Nephron (organoid): Measurements from ENCODE around the gene PLPPR3.
A peak's percentile ranks its signal among the peaks of the same experiment; 100 is the strongest.

ENCODE experiments used
- H3K27ac Mint-ChIP-seq, 3 experiments: 2 replicates each; pipeline ENCODE4 v1.8.0; 2020; ENCODE audit warnings: mixed read lengths in 3 of 3, mild to moderate bottlenecking in 2 of 3, moderate library complexity in 1 of 3
- H3K27me3 Mint-ChIP-seq: 2 replicates; pipeline ENCODE4 v1.8.0; 2021; ENCODE audit warnings: low read depth, mild to moderate bottlenecking, moderate library complexity, mixed read lengths
- H3K36me3 Mint-ChIP-seq: 2 replicates; pipeline ENCODE4 v1.8.0; 2020; ENCODE audit warnings: low read depth, mixed read lengths
- H3K4me1 Mint-ChIP-seq: 2 replicates; pipeline ENCODE4 v1.8.0; 2020; ENCODE audit warnings: mixed read lengths
- H3K4me3 Mint-ChIP-seq, 3 experiments: 2 replicates each; pipeline ENCODE4 v1.8.0; 2020; ENCODE audit warnings: mild to moderate bottlenecking in 3 of 3, mixed read lengths in 3 of 3, moderate library complexity in 2 of 3
- H3K9me3 Mint-ChIP-seq: 2 replicates; pipeline ENCODE4 v1.8.0; 2020; ENCODE audit warnings: mixed read lengths
- TF ChIP-seq, protein P1 (sequence below), 3 experiments: fragments of 200-600 bp; sonication (generic); IDR thresholded peaks; one replicate each; pipeline ENCODE4 v1.5.0; 2021; ENCODE audit warnings: antibody characterized with exemption in 3 of 3; ENCODE audit not compliant: unreplicated experiment in 3 of 3

Gene PLPPR3

DNA sequence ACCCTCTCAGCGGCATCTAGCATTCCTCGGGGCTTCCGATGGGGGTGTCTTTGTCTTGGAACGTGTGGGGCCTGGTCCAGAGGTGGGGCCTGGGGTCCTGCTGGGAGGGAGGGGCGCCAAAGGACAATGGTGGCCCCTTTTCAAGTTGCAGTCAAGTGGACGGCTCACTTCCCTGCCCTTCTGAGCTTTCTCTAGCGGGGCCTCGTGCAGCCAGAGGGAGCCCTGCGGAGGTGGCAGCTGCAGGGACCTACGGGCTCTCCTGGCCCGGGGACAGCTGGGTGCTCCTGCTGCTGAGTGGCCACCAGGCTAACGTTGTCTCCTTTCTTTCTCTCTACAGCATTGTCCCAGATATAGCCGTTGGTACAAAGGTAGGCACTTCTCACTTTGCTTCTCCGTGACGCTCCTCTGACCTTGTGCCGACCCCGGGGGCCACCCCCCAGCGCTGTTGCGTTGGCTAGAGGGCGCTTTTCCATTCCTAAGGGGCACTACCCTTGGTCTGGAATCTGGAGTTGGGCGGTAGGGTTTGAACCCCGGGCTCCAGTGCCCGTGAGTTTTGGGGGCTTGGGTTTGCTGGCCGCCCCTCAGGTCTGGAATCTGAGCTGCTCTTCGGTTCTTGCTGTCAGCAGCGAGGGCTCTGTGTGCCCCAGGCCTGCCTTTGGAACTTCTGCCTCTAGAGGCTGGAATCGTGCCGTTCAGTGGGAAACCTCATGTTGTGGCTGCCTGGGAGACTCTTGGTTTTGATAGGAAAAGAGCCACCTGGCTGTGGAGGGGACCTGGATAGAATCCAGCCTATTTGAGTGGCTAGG, 22.5 kb downstream of the PLPPR3 start:
- Mint-ChIP-seq H3K27me3 (no peaks in the 10 kb centered on the region), H3K4me3 (peak overlapping the region; percentile 96 to 98 (median 98)), H3K4me1 (peaks cover 53% of the 10 kb centered on the region), H3K9me3 (no peaks in the 10 kb centered on the region), H3K27ac (peak overlapping the region; percentile 91 to 98 (median 96)), H3K36me3 (peaks cover 32% of the 10 kb centered on the region)
- TF ChIP-seq, protein P1, sequence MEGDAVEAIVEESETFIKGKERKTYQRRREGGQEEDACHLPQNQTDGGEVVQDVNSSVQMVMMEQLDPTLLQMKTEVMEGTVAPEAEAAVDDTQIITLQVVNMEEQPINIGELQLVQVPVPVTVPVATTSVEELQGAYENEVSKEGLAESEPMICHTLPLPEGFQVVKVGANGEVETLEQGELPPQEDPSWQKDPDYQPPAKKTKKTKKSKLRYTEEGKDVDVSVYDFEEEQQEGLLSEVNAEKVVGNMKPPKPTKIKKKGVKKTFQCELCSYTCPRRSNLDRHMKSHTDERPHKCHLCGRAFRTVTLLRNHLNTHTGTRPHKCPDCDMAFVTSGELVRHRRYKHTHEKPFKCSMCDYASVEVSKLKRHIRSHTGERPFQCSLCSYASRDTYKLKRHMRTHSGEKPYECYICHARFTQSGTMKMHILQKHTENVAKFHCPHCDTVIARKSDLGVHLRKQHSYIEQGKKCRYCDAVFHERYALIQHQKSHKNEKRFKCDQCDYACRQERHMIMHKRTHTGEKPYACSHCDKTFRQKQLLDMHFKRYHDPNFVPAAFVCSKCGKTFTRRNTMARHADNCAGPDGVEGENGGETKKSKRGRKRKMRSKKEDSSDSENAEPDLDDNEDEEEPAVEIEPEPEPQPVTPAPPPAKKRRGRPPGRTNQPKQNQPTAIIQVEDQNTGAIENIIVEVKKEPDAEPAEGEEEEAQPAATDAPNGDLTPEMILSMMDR (IDR thresholded peaks at IDR 0.05; ENCODE audit: unreplicated experiment in 3 of 3), result peak in 2 of 3 experiments; percentile 7 to 21

DNA sequence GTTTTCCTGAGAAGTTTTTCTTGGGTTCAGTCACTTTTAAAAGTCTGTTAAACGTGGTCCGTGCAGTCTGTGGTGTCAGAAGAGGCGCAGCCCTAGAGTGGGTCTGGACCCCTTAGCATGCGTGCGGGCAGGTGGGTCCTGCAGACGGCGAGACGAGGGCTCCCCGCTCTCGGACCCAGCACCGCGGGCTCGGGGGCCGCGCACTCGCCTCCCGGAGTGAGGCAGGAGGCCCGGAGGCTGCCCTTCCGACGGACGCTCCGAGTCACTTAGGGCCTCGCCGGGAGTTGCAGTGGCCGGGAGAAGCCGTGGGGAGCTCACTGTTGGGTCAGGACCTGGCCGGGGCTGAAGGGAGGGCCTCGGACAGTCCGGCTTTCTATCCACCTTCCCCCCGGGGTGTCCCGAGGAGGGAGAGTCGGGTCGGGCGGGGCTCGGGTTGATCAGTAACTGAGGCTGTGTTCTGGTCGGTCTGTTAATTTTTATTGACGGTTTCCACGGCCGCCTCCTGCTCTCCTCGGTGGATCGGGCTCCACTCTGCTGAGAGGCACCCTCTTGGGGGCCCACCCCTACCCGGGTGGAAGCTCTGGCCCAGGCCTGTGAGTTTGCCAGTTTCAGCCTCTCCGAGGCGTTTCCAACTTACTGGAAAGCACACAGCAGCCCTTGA, 23.2 kb downstream of the PLPPR3 start:
- TF ChIP-seq, protein P1 (IDR thresholded peaks at IDR 0.05; ENCODE audit: unreplicated experiment in 3 of 3), result no peak
- Mint-ChIP-seq H3K4me1 (peaks cover 50% of the 10 kb centered on the region), H3K4me3 (peak overlapping the region; percentile 96 to 98 (median 98)), H3K27me3 (no peaks in the 10 kb centered on the region), H3K36me3 (peaks cover 25% of the 10 kb centered on the region), H3K27ac (peak overlapping the region; percentile 91 to 98 (median 96)), H3K9me3 (no peaks in the 10 kb centered on the region)

DNA sequence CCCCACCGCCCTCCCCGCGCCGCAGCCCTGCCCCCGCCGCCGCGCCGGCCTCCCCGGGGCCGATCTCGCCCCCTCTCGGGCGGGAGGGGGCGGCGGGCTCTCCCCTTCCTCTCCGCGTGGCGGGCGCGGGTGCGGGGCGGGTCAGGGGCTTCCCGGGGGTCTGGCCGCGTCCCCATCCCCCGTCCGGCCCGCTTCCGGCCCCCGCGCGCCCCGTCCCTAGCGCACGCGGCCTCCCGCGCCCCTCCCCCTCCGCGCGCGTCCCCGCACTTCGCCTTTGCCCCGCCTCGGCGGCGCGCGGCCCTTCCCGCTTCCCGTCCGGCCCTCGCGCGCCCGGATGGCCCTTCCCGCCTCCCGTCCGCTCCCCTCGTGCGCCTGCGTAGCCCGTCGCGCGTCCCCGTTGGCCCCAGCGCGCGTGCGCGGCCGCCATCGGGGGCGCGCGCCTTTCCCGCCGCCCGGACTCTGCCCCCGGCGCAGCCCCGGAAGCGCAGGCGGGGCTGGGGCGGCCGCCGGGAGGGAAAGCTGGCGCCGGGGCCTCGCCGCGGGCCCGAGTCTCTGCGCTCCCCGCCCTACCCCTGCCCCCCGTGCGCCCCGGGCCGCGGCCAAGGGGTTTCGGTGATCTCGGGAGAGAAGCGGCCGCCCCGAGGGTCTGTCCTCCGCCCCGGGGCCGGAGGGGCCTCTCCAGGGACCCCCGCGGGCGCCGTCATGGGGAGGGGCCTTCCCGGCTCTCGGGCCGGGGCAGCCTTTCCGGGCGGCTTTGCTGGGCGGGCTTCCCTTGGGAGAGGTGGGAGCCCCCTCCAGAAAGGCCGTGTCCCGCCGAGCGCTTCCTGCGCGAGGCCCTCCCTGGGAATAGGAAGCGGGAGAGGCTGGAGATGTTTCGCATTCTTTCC, 24.0 kb downstream of the PLPPR3 start:
- H3K27me3 Mint-ChIP-seq, result no peaks in the 10 kb centered on the region
- H3K4me1 Mint-ChIP-seq, result peaks cover 42% of the 10 kb centered on the region
- no peaks in the 10 kb centered on the region for H3K9me3 Mint-ChIP-seq
- H3K36me3 Mint-ChIP-seq, result peaks cover 17% of the 10 kb centered on the region
- peak overlapping the region; percentile 96 to 98 (median 98) for H3K4me3 Mint-ChIP-seq
- peak overlapping the region; percentile 91 to 98 (median 96) for H3K27ac Mint-ChIP-seq
- TF ChIP-seq, protein P1 (IDR thresholded peaks at IDR 0.05; ENCODE audit: unreplicated experiment in 3 of 3), result no peak

DNA sequence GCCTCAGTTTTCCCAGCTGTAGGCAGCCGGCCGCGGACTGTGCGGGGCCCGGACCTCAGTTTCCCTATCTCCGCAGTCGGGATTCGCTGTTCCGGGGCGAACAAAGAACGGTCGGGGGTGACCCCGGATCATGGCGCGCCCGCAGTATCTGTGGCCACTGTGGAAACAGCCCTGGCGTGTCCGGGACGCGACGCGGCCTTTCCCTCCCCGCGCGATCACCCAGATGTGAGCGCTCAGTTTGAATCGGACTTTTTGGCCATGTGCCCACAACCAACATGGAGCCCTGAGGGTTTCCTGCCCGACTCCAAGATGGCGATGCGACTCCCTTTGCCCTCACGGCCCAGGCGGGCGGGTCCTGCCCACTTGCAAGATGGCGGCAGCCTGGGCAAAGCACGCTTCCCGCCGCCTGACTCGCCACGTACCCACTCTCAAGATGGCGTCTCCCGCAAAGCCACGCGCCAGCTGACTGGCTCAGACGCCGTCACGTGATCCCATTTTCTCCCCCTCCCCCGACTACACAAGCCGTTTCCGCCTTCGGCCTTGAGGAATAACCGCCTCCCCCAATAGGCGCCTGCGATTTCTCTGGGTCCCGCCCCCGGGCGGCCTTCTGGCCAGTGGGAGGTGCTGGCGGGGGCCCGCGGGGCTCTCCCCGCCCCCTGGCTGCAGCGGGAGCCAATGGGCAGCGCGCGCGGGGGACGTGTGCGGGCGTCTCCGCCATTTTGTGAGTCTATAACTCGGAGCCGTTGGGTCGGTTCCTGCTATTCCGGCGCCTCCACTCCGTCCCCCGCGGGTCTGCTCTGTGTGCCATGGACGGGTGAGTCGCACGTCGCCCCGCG, 24.8 kb downstream of the PLPPR3 start, which contains the start of gene PTBP1:
PTBP1 (plus strand) TSS at position 761 of the 836 bp plus-strand sequence; CDS start at position 807, 46 bp downstream.
- Mint-ChIP-seq H3K4me1 (peaks cover 34% of the 10 kb centered on the region), H3K27me3 (no peaks in the 10 kb centered on the region), H3K9me3 (no peaks in the 10 kb centered on the region), H3K27ac (peak within 1 kb of the TSS; percentile 91 to 98 (median 96)), H3K4me3 (peak within 1 kb of the TSS; percentile 96 to 98 (median 98)), H3K36me3 (peaks cover 13% of the 10 kb centered on the region)
- TF ChIP-seq, protein P1 (IDR thresholded peaks at IDR 0.05; ENCODE audit: unreplicated experiment in 3 of 3), result no peak
